ENCODE data around the gene MON1B.

GRCh38 chr16:77206533-77206932, 15.5 kb downstream of the MON1B start:
- TF ChIP-seq, protein P1, sequence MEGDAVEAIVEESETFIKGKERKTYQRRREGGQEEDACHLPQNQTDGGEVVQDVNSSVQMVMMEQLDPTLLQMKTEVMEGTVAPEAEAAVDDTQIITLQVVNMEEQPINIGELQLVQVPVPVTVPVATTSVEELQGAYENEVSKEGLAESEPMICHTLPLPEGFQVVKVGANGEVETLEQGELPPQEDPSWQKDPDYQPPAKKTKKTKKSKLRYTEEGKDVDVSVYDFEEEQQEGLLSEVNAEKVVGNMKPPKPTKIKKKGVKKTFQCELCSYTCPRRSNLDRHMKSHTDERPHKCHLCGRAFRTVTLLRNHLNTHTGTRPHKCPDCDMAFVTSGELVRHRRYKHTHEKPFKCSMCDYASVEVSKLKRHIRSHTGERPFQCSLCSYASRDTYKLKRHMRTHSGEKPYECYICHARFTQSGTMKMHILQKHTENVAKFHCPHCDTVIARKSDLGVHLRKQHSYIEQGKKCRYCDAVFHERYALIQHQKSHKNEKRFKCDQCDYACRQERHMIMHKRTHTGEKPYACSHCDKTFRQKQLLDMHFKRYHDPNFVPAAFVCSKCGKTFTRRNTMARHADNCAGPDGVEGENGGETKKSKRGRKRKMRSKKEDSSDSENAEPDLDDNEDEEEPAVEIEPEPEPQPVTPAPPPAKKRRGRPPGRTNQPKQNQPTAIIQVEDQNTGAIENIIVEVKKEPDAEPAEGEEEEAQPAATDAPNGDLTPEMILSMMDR (IDR thresholded peaks at IDR 0.05), result no peak
- no peak for TF ChIP-seq POLR2A (IDR thresholded peaks at IDR 0.05)
